HepG2 (cell line): ENCODE measurements around the gene WIPF3. TPM values are rescaled to one million over a fixed set of nuclear protein-coding genes. Genes with fewer than 3 reads are reported as not detected.
A peak's percentile ranks its signal among the peaks of the same experiment; 100 is the strongest.

ENCODE experiments used
- ATAC-seq: fragments of 200-7000 bp; cut with Tn5 transposase; 3 replicates; pipeline ENCODE4 v1.9.1; 2020; ENCODE audit warnings: mild to moderate bottlenecking, moderate library complexity
- BruUV-seq: library from RNA; stranded (reverse); fragments of 400-500 nt; replicated peaks from 2 replicates; lab custom pipeline; 2021; lab: Mats Ljungman, UMichigan
- CTCF ChIA-PET: fragments of 300-600 bp; formaldehyde crosslinking; extraction: SDS; loops from one replicate; lab custom pipeline; 2021; ENCODE audit warnings: low total read pairs, inconsistent platforms, low intra/inter-chr PET ratio; lab: Yijun Ruan, JAX
- POLR2A ChIA-PET: fragments of 350-600 bp; sonication (Branson Sonifier 250); formaldehyde crosslinking; loops from one replicate; lab custom pipeline; 2020; ENCODE audit warnings: antibody characterized with exemption, inconsistent platforms; lab: Yijun Ruan, JAX
- DNase-seq: peaks from one replicate; pipeline ENCODE4 v3.0.0-alpha.2; 2015; ENCODE audit warnings: low spot score
- FAIRE-seq: peaks from 3 replicates; lab custom pipeline; 2011; peaks lifted over from hg19 to GRCh38; lab: Jason Lieb, UNC
- H2AFZ ChIP-seq: one replicate; pipeline ENCODE4 v1.6.1; 2011; ENCODE audit warnings: low read length, inconsistent platforms
- H3K27ac ChIP-seq: fragments of 300-600 bp; 3 replicates; pipeline ENCODE4 v1.8.0; 2011; ENCODE audit warnings: mixed run types, mild to moderate bottlenecking, mixed read lengths, low read length, inconsistent platforms; ENCODE audit not compliant: insufficient read depth; ENCODE audit errors: extremely low read length
- H3K27me3 ChIP-seq, 2 experiments: fragments of 200-600 bp in 1 of 2; 2 replicates in 1 of 2; 3 replicates in 1 of 2; pipeline versions ENCODE4 v1.6.0 to v1.8.0; 2011; ENCODE audit warnings: low read length in 2 of 2, mild to moderate bottlenecking in 2 of 2, moderate library complexity in 2 of 2, inconsistent platforms in 1 of 2; ENCODE audit not compliant: insufficient read depth in 2 of 2, control insufficient read depth in 1 of 2
- H3K36me3 ChIP-seq, 2 experiments: fragments of 200-600 bp in 1 of 2; replicated peaks in 1 of 2; 2 replicates in 1 of 2; 3 replicates in 1 of 2; pipeline versions ENCODE4 v1.5.1 to v1.8.0; 2011; ENCODE audit warnings: low read length in 2 of 2, inconsistent platforms in 1 of 2; ENCODE audit not compliant: insufficient read depth in 2 of 2, control insufficient read depth in 1 of 2
- H3K4me1 ChIP-seq: 2 replicates; pipeline ENCODE4 v1.5.1; 2012; ENCODE audit warnings: low read length, inconsistent platforms; ENCODE audit not compliant: insufficient read depth
- H3K4me2 ChIP-seq: 2 replicates; pipeline ENCODE4 v1.6.0; 2011; ENCODE audit warnings: low read depth, low read length, inconsistent platforms
- H3K4me3 ChIP-seq, 3 experiments: fragments of 200-600 bp in 1 of 3; sonication (generic), shearing (Covaris generic) in 1 of 3; replicated peaks in 1 of 3; 2 replicates each; pipeline ENCODE4 v1.5.1; 2011 to 2016; ENCODE audit warnings: low read length in 3 of 3, inconsistent platforms in 2 of 3, low read depth in 2 of 3, mild to moderate bottlenecking in 2 of 3, control low read depth in 1 of 3, mixed read lengths in 1 of 3; ENCODE audit not compliant: insufficient read depth in 1 of 3
- H3K79me2 ChIP-seq: one replicate; pipeline ENCODE4 v1.6.1; 2011; ENCODE audit warnings: low read length, inconsistent platforms; ENCODE audit not compliant: insufficient read depth
- H3K9ac ChIP-seq: 2 replicates; pipeline ENCODE4 v1.6.0; 2011; ENCODE audit warnings: mild to moderate bottlenecking, low read depth, low read length, inconsistent platforms; ENCODE audit not compliant: insufficient read depth
- H3K9me3 ChIP-seq: 2 replicates; pipeline ENCODE4 v1.5.1; 2012; ENCODE audit warnings: mild to moderate bottlenecking, low read length
- H4K20me1 ChIP-seq: 2 replicates; pipeline ENCODE4 v1.6.0; 2011; ENCODE audit warnings: inconsistent platforms, mild to moderate bottlenecking, low read length, moderate library complexity; ENCODE audit not compliant: insufficient read depth
- AGO2 ChIP-seq: fragments of 200-400 bp; formaldehyde crosslinking; optimal IDR thresholded peaks from 2 replicates; pipeline ENCODE3; 2017; ENCODE audit warnings: mild to moderate bottlenecking, low read depth, low read length, moderate library complexity
- CTCF ChIP-seq: sonication (generic); formaldehyde crosslinking; IDR thresholded peaks from 2 replicates; pipeline ENCODE4 v1.5.0; 2020; ENCODE audit warnings: mild to moderate bottlenecking, missing genetic modification reagents, moderate library complexity
- NBN ChIP-seq: fragments of 450-650 bp; conservative IDR thresholded peaks from 2 replicates; pipeline ENCODE4 v1.6.1; 2017
- RBFOX2 ChIP-seq: fragments of 200-400 bp; formaldehyde crosslinking; IDR thresholded peaks from 2 replicates; pipeline ENCODE4 v1.6.1; 2017; ENCODE audit warnings: low read depth, mild to moderate bottlenecking, low read length
- RFXAP ChIP-seq: sonication (generic); formaldehyde crosslinking; IDR thresholded peaks from 2 replicates; pipeline ENCODE4 v1.4.0; 2020; ENCODE audit warnings: missing genetic modification reagents, borderline replicate concordance
- SNAI1 ChIP-seq: sonication (generic); formaldehyde crosslinking; IDR thresholded peaks from 2 replicates; pipeline ENCODE4 v1.5.0; 2020; ENCODE audit warnings: mild to moderate bottlenecking, missing genetic modification reagents, borderline replicate concordance
- ZNF18 ChIP-seq: sonication (generic); formaldehyde crosslinking; IDR thresholded peaks from 2 replicates; pipeline ENCODE4 v1.8.0; 2022; ENCODE audit warnings: mild to moderate bottlenecking, missing genetic modification reagents; ENCODE audit not compliant: insufficient replicate concordance
- ZNF24 ChIP-seq: fragments of 450-650 bp; IDR thresholded peaks from 2 replicates; pipeline ENCODE4 v1.6.1; 2017; ENCODE audit warnings: antibody characterized with exemption, mild to moderate bottlenecking
- ZNF282 ChIP-seq: fragments of 450-650 bp; IDR thresholded peaks from 2 replicates; pipeline ENCODE4 v1.6.1; 2018; ENCODE audit not compliant: partially characterized antibody
- ZNF567 ChIP-seq: sonication (generic); formaldehyde crosslinking; IDR thresholded peaks from 2 replicates; pipeline ENCODE4 v1.8.1; 2023; ENCODE audit warnings: mild to moderate bottlenecking, missing genetic modification reagents, borderline replicate concordance
- WGBS: methylation state at CpG from one replicate; pipeline ENCODE4 v1.1.6; 2017; ENCODE audit warnings: low lambda C conversion rate; 5-methylcytosine and 5-hydroxymethylcytosine counted together
- in situ Hi-C: cut with HindIII; loops from 2 replicates; pipeline ENCODE4 v1.10.0; 2017; ENCODE audit warnings: low pct_unique_long_range_greater_than_20kb; ENCODE audit not compliant: extremely low pct_ligation_motif_present
- intact Hi-C: fragments of 100-400 bp; cut with micrococcal nuclease; formaldehyde crosslinking; loops from one replicate; pipeline ENCODE4 v1.10.0; 2022; ENCODE audit not compliant: unreplicated experiment
- polyA plus RNA-seq, 8 experiments: library from polyadenylated mRNA; depleted of rRNA in 3 of 8; stranded (reverse) in 7 of 8; unstranded in 1 of 8; fragments of >200 nt; fragmentation: Illumina TruSeq in 4 of 8; extraction: Trizol in 4 of 8; gene quantifications; 2 replicates each; pipeline versions ENCODE4 v1.2.1 to v1.2.3, GENCODE V29; 2011 to 2016; ENCODE audit warnings: low read depth in 4 of 8, missing spikeins in 1 of 8, mixed read lengths in 1 of 8; ENCODE audit not compliant: insufficient read depth in 1 of 8
- total RNA-seq, 5 experiments: library from RNA; depleted of rRNA; stranded (reverse); fragments of >200 nt; fragmentation: Illumina TruSeq; extraction: Trizol; gene quantifications; 2 replicates each; pipeline ENCODE4 v1.2.3, GENCODE V29; 2016; ENCODE audit warnings: low read depth in 1 of 5

Gene WIPF3
- total and polyA plus RNA-seq, 2 of the 13 experiments (the other 11 are each of a cell fraction or from before 2014, with no cell fraction given) = 0.03 TPM; not detected in 1

- TF ChIP-seq ZNF567 (CRISPR knock-in tag) (no peak), NBN (no peak)
Observed at GRCh38 chr7:29763266-29763665, 43.0 kb upstream of the WIPF3 start (continued).

- Histone ChIP-seq H3K27ac (no peak overlapping the region), H4K20me1 (no peaks in the 10 kb centered on the region), H3K4me2 (no peak overlapping the region), H3K79me2 (no peaks in the 10 kb centered on the region), H2AFZ (no peak overlapping the region), H3K36me3 (no peaks in the 10 kb centered on the region), H3K27me3 (peaks cover 0 to 9% of the 10 kb centered on the region in 2 experiments; a peak in 2 of 5 replicates), H3K4me1 (peaks cover 7% of the 10 kb centered on the region; the same call in 1 of the 2 replicates), H3K4me3 (no peak overlapping the region), H3K9me3 (no peaks in the 10 kb centered on the region), H3K9ac (no peak overlapping the region)
- no peak for FAIRE-seq
- ChIA-PET POLR2A (no interaction called here), CTCF (no interaction called here)
- intact Hi-C loops = no loop called here
- peak; percentile 31; the same call in 1 of the 3 replicates for ATAC-seq
- no peak for DNase-seq
- in situ Hi-C loops = no loop called here
- WGBS = 4% methylated on average over 2 of the region's 2 CpGs
- no TSS peak for BruUV-seq
- TF ChIP-seq CTCF (CRISPR knock-in tag) (peak; percentile 27), ZNF24 (no peak)
Observed at GRCh38 chr7:29764227-29764626, 42.1 kb upstream of the WIPF3 start.

GRCh38 chr7:29765490-29765889 is 40.8 kb upstream of the WIPF3 start:
- in situ Hi-C loops (no loop called here), intact Hi-C loops (no loop called here)
- 11% methylated on average over 3 of the region's 5 CpGs for WGBS
- Histone ChIP-seq H3K36me3 (no peaks in the 10 kb centered on the region), H4K20me1 (no peaks in the 10 kb centered on the region), H2AFZ (no peak overlapping the region), H3K27me3 (peaks cover 0 to 17% of the 10 kb centered on the region in 2 experiments; a peak in 2 of 5 replicates), H3K4me1 (peaks cover 7% of the 10 kb centered on the region; the same call in 1 of the 2 replicates), H3K4me3 (no peak overlapping the region), H3K79me2 (no peaks in the 10 kb centered on the region), H3K4me2 (no peak overlapping the region), H3K9ac (no peak overlapping the region), H3K27ac (no peak overlapping the region), H3K9me3 (no peaks in the 10 kb centered on the region)
- POLR2A ChIA-PET = no interaction called here
- TF ChIP-seq ZNF282 = no peak
- no peak for TF ChIP-seq RBFOX2
- no peak for TF ChIP-seq ZNF18 (CRISPR knock-in tag)
- TF ChIP-seq SNAI1 (CRISPR knock-in tag) = no peak
- TF ChIP-seq AGO2 = no peak
- TF ChIP-seq RFXAP (CRISPR knock-in tag) = no peak
- DNase-seq = no peak
- FAIRE-seq = no peak
- BruUV-seq = no TSS peak
- CTCF ChIA-PET = no interaction called here
- ATAC-seq = no peak
